MV-4-11 (cell line): ENCODE measurements around the gene SERAC1.

Source experiments
- DNase-seq: peaks from one replicate; lab custom pipeline; 2025; lab: John Stamatoyannopoulos, UW

The SERAC1 gene

GRCh38 chr6:158122048-158122447 is 46.0 kb downstream of the SERAC1 start:
- DNase-seq = no peak

GRCh38 chr6:158121335-158121734 is 46.7 kb downstream of the SERAC1 start:
- DNase-seq = no peak

GRCh38 chr6:158118886-158119285 is 49.2 kb downstream of the SERAC1 start:
- DNase-seq = no peak

GRCh38 chr6:158115508-158115907 is 52.6 kb downstream of the SERAC1 start:
- DNase-seq = no peak

- DNase-seq = no peak
These were observed 53.0 kb downstream of the SERAC1 start for GRCh38 chr6:158115102-158115501.

GRCh38 chr6:158113802-158114201 is 54.3 kb downstream of the SERAC1 start:
- DNase-seq = no peak

GRCh38 chr6:158111987-158112386 is 56.1 kb downstream of the SERAC1 start:
- no peak for DNase-seq

- DNase-seq = no peak
These were observed 57.1 kb downstream of the SERAC1 start for GRCh38 chr6:158110986-158111385.

GRCh38 chr6:158109748-158110147 is 58.3 kb downstream of the SERAC1 start:
- no peak for DNase-seq

- DNase-seq = no peak
These were observed 63.4 kb downstream of the SERAC1 start for GRCh38 chr6:158104696-158105095.

- DNase-seq = no peak
These were observed 64.8 kb downstream of the SERAC1 start for GRCh38 chr6:158103228-158103627.

- no peak for DNase-seq
These were observed 72.4 kb downstream of the SERAC1 start for GRCh38 chr6:158095671-158096070.

- DNase-seq = peak; percentile 57
These were observed 73.0 kb downstream of the SERAC1 start for GRCh38 chr6:158095031-158095430.

GRCh38 chr6:158092806-158093205 is 75.3 kb downstream of the SERAC1 start:
- DNase-seq = no peak

GRCh38 chr6:158087224-158087867 is 80.7 kb downstream of the SERAC1 start:
- peak; percentile 52 for DNase-seq

- DNase-seq = peak; percentile 98
These were observed 81.4 kb downstream of the SERAC1 start for GRCh38 chr6:158086504-158087223.

GRCh38 chr6:158086054-158086503 is 82.0 kb downstream of the SERAC1 start:
- DNase-seq = no peak

- DNase-seq = no peak
These were observed 82.6 kb downstream of the SERAC1 start for GRCh38 chr6:158085261-158086053.

- no peak for DNase-seq
These were observed 84.4 kb downstream of the SERAC1 start for GRCh38 chr6:158083455-158084325.

- peak; percentile 90 for DNase-seq
These were observed 86.5 kb downstream of the SERAC1 start for GRCh38 chr6:158081657-158081935.

GRCh38 chr6:158080849-158081656 is 87.0 kb downstream of the SERAC1 start:
- DNase-seq = no peak
